ENCODE data around the gene PLXNA4. TPM values are rescaled to one million over a fixed set of nuclear protein-coding genes. Genes with fewer than 3 reads are reported as not detected.

PLXNA4 gene
- total RNA-seq, 1 experiment from 2014 or later = not detected

DNA sequence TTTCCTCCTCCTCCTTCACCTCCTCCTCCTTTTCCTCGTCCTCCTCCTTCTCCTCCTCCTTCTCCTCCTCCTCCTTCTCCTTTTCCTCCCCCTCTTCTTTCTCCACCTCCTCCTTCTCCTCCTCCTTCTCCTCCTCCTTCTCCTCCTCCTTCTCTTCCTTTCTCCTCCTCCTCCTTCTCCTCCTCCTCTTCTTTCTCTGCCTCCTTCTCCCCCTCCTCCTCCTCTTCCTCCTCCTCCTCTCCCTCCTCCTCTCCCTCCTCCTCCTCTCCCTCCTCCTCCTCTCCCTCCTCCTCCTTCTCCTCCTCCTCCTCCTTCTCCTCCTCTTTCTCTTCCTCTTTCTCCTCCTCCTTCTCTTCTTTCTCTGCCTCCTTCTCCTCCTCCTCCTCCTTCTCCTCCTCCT lies 13.6 kb downstream of the PLXNA4 start:
- no peak for DNase-seq (ENCODE audit: low spot score)

DNA sequence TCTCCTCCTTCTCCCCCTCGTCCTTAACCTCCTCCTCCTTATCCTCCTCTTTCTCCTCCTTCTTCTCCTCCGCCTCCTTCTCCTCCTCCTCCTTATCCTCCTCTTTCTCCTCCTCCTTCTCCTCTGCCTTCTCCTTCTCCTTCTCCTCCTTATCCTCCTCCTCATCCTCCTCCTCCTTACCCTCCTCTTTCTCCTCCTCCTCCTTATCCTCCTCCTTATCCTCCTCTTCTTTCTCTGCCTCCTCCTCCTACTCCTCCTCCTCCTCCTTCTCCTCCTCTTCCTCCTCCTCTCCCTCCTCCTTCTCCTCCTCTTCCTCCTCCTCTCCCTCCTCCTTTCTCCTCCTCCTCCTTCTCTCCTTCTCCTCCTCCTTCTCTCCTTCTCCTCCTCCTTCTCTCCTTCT lies 14.5 kb downstream of the PLXNA4 start:
- DNase-seq (ENCODE audit: low spot score) = no peak

DNA sequence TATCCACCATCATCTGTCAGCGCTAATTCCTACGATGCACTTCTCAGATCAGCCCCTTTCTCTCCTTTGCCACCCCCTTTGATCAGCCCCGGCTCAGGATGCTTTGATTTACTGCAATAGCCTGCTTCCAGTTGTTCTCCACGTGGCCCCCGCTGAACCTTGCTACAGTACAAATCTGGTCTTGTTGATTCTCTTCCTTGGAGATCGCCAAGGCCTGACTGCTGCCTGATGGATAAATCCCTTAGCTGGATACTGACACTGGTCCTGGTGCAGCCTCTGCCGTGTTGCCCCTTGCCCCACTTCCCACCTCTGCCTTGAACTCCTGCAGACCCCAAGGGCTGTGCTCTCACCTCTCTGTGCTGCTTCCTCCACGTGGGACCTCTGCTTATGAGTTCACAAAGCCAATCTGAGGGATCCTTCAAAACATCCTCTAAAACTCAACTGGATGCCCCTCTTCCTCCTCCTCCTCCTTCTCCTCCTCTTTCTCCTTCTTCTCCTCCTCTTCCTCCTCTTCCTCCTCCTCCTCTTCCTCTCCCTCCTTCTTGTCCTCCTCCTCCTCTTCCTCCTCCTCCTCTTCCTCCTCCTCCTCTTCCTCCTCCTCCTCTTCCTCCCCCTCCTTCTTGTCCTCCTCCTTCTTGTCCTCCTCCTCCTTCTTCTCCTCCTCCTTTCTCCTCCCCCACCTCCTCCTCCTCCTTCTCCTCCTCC lies 15.3 kb downstream of the PLXNA4 start:
- peak; percentile 24 for DNase-seq (ENCODE audit: low spot score)

DNA sequence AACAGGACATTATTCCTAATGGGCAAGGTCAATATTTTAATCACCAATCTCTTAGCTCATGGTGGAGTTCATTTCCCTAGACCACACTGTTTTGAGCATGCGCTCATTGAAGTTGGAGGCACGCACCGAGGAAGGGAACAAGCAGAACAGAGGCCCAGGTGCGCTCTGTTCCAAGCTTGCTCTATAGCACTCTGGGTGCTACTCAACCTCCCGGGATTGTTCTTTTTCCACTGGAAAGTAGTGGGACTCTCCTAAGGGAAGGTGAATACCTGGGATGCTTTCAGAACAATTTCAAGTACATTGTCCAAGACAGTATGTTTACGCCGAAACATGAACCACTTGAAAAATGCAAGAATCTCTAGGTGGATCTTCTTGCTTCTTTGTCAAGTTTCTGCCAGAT lies 16.2 kb downstream of the PLXNA4 start:
- DNase-seq (ENCODE audit: low spot score) = no peak

DNA sequence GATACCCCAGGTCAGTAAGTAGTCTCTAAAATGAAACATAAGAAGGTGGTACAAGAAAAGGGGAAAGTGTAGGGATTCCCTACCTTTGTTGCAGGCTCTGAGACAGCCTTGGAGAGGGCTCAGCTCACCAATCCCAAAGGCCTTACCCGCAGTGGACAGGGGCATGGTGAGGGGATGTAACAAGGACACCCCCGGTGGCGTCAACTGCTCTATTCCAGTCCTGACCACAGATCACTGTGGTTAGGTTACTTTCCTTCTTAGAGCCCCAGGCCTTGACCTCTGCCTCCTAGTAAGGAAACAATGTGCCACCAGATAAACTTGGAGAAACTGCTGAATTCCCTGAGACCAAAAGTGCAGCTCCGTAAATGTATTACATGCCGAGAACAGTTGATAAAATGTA lies 17.5 kb downstream of the PLXNA4 start:
- DNase-seq (ENCODE audit: low spot score) = no peak

DNA sequence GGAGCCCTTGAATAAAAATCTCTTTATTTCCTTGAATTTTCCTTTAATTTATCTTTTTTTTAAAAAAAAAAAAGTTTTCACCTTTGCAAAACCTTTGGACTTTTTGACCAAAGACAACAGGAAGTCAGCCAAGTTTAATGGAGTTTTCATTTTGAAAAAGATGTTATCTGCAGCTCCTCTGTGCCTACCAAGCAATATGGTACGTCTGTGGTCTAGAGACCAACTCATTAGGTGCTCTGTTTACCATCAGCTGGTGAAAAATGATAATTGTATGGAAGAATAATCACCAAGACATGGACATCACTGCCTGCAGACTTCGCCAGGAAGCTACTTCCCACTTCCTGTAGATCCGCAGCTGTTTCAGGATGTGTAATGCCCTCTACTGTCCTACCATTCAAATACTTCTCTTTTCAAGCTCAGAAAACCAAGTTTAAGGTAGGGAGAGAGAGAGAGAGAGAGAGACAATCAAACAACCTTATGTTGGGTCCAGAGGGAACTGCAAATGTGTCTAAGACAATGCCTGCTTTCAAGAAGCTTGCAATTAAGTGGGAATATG lies 18.7 kb downstream of the PLXNA4 start:
- DNase-seq (ENCODE audit: low spot score) = peak; percentile 15

DNA sequence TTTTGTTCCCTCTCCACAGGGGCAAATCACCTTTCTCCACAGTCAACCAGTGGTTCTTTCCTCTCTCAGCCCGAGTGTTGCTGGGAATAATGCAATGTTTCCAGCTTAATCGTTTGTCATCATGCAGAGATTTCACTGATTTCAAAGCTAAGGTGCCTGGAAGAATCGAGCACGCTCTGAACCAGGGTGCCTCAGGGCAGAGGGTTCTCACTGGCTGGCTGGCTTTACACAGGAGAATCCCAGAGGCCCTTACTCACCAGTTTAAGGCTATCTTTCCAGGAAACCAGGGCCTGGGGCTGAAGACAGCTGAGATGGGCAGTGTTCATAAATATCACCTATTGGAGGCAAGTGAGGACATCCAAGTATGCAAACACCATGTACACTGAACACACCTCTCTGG lies 21.8 kb downstream of the PLXNA4 start:
- DNase-seq (ENCODE audit: low spot score) = no peak

DNA sequence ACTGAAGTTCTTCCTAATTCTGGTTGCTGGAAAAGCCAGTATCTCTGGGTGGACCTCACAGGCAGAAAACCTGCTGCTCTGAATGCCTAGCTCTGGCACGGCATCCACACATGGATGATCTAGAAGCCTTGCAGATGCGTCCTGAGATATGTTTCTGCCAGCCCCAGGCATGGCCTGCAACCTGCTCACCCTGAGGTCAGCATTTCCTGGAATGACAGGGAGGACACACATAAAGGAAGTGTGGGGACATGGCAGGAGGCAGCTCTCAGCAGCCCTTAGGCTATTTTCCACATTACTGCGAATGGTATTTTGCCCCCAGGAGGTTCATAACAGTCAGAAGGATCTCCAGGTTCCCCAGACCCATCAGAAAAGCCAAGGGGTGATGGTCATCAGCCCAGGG lies 23.2 kb downstream of the PLXNA4 start:
- no peak for DNase-seq (ENCODE audit: low spot score)

DNA sequence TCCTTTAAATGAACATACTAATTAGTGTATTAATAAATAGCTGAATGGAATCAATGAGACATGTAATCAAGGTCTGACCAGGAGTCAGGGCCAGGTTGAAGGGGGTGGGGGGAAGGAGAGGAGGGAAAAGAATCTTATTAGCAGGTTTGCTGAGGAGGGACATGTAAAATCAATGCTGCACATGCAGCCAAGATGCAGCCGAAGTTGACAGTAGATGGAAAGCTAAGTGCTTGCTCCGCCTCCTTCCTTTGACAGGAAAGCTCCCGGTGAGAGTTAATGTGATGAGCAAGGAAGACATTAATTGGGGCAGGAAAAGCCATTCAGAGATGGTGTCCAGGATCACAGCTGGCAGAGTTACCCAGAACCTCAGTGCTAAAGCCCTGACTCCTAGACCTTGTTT lies 24.4 kb downstream of the PLXNA4 start:
- DNase-seq (ENCODE audit: low spot score) = no peak

DNA sequence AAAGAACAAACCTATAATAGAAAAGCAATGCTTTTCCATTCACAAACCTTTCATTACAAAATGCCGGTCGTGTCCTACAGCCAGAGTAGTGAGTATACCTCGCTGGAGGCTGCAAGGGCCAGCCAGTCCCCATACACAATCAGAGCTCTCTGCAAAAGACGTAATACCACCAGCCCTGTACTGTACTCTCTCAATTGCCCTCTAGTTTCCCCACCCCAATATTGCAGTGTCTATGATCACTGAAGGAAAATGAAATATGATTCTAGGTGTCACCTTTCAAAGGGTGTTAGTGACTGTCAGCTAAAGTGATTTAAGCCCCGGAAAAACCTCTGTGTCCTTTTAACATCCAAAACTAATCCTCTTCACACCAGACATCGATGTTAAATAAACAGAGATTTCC lies 24.8 kb downstream of the PLXNA4 start:
- DNase-seq (ENCODE audit: low spot score) = no peak

DNA sequence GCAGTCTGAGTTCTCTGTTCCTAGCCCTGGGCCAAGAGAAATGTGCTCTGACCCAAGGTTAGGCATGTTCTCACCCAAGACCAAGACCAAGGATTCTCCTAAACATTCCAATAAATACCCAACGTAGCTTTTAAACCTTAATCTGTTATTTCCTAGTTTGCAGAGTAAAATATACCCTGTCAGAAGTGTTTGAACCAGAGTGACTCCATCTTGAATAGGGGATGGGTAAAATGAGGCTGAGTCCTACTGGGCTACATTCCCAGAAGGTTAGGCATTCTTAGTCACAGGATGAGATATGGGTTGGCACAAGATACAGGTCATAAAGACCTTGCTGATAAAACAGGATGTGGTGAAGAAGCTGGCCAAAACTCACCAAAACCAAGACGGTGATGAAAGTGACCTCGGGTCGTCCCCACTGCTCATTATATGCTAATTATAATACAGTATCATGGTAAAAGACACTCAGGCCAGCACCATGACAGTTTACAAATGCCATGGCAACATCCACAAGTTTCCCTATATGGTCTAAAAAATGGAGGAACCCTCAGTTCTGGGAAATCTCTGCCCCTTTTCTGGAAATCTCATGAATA lies 27.7 kb downstream of the PLXNA4 start:
- no peak for DNase-seq (ENCODE audit: low spot score)

DNA sequence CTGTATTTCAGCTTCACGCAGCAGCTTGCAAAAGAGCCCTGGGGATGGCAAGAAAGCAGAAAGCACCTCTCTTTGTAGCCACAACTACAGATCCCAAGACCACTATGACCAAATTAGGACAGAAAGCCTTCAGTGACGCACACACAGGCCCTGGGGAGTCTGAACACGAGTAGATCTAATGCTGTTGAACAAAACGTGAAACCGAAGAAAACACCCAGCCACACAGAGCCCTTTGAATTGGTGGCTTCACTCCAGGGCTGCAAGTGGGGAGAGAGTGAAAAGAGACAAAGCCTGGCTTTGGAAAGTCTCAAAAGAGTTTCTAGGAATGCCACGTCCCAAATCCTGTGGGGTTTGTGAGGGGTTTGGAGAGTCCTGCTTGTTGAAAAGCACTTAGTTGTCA lies 28.4 kb downstream of the PLXNA4 start:
- no peak for DNase-seq (ENCODE audit: low spot score)

DNA sequence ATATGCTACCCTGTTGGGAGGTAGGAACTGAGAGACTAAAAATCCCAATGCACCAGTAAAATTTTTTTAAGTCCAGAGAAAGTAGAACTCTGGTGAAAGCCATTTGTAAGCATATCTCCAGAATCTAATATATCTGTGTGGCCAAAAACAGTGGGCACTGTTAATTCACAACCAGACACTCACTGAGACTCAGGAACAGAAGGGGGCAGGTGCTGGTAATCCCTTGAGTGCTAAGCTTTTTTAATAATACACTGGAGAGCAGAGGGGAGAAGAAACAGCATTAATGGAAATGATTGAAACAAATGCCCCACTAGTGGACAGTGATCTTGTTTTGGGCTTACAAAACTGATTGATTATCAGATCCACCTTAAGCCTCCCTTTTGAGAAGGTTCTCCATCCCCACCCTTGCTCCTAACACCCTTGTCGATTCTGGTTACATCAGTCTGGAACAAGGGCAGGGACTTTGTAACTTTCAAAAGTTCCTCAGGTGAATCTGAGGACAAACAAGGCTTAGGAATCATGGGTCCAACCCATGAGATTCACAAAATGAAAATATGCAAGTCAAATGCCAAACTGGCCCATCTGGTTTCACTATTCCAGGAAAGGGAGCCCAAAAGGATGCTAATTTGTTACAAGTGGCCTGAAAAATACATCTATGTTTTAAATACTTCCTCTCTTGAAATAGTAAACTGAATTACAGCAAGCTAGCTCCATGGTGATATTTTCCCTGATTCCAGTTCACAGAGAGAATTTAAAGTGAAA lies 29.7 kb downstream of the PLXNA4 start:
- DNase-seq (ENCODE audit: low spot score) = no peak

DNA sequence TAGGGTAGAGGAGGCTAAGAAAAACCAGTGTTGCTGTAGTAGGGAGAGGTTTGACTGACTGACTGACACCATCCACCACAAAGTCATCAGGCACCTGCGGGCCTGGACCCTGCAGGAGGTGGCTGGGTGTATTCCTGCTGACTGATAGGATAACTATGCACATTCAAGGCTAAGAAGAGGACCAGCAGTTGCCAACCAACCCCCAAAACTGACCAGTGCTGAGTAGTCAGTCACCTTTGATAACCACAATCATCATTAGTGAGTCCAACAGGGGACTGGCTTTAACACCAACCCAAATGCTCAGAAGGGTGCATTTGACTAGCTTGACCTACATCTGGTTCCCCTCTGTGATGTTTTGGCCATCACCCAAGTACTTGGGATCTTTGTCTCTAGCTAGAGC lies 30.5 kb downstream of the PLXNA4 start:
- no peak for DNase-seq (ENCODE audit: low spot score)

DNA sequence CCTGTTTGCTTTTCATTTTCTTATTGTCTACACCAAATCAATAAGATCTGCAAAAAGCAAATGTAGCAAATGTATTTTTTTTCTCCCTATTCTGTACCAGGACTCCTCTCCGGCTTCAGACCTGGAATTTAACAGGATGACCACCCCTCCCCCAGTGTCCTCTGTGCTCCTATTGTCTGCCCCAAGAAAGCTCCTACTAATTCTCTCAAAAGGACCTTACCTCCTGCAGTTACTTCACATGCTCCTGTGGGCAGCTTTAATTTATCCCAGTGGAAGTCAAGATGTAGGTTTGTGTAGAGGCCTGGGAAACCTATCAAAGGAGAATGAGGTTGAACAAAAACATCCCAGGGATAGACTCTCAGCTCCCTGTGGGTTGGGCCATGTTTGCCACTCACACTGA lies 31.3 kb downstream of the PLXNA4 start:
- DNase-seq (ENCODE audit: low spot score) = no peak

DNA sequence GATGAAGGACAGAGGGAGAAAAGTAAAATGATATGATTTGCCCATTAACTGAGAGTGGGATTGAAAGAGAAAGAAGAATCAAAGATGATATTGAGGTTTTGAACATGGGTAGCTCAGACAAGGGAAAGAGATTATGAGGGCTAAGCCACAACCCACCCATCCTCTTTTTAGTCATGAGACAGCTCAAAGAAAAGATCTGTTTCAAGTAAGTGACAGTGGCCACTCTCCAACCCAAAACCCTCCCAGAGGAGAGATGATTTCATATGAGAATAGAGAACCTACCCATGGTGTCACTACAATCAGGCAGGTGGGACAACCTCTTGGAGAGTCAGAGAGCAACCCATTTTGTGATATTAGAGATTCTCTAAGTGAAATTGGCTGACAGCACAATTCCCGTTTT lies 32.2 kb downstream of the PLXNA4 start:
- DNase-seq (ENCODE audit: low spot score) = no peak

DNA sequence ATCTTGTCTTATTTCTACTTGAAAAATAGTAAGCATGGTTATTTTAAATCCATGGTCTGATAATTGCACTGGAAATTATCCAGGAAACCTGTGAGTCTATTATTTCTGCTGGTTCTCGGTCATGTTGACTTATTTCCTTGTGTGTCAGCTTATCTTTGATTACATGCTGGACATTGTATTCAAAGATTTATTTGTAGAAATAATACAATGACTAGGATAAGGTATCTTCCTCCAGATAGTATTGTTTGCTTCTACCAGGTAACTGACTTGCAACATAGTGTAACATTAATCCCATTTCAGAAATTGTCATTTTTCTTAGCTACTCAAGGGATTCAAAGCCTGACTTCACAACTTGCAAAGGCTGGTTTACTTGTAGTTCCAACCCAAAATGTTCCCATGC lies 33.4 kb downstream of the PLXNA4 start:
- DNase-seq (ENCODE audit: low spot score) = no peak

DNA sequence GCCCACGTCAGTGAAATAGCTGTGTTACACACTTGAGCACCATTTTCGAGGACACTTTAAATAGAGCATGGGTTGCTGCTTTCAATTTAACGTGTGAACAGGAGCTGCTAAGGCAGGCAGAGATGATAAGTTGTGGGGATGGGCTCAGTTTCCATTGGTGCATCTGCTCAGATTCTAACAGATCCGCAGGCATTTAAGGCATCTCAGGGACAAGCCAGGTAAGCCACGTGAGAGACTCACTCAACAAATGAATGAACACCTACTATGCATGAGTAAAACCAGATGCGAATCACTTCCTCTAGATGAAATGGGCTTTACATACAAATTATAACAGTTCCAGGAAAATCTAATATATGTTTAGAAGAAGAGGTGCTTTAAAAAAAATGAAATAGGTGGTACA lies 34.6 kb downstream of the PLXNA4 start:
- no peak for DNase-seq (ENCODE audit: low spot score)

DNA sequence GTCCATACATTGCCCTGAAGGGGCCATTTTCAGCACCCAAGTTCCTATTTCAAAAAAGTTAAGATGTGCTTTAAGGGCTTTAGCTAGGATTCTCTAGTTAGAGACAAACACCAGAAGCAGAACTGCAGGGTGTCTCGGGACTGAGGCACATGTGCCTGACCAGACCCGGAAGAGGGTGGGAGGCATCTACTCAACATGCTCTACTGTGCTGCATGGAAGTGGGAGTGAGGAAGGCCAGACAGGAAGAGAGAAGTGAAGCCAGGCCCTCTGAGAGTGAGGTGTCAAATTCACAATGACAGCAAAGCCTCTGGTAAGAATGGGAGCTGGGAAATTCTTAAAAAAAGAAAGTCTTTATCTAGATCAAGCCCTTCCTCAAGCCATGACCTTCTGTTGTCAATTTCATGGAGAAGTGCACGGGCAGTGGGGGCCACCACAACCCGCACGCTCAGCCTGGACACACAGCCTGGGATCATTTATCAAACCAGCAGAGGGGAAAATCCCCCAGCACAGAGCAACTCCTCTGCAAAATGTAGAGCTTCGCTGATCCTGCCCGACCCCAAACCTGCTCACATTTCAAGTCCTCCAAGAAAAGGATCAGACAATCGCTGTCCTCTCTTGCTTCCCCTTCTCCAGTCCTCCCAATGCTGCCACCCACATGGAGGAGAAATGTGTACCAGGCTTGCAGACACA lies 38.7 kb downstream of the PLXNA4 start:
- DNase-seq (ENCODE audit: low spot score) = no peak

DNA sequence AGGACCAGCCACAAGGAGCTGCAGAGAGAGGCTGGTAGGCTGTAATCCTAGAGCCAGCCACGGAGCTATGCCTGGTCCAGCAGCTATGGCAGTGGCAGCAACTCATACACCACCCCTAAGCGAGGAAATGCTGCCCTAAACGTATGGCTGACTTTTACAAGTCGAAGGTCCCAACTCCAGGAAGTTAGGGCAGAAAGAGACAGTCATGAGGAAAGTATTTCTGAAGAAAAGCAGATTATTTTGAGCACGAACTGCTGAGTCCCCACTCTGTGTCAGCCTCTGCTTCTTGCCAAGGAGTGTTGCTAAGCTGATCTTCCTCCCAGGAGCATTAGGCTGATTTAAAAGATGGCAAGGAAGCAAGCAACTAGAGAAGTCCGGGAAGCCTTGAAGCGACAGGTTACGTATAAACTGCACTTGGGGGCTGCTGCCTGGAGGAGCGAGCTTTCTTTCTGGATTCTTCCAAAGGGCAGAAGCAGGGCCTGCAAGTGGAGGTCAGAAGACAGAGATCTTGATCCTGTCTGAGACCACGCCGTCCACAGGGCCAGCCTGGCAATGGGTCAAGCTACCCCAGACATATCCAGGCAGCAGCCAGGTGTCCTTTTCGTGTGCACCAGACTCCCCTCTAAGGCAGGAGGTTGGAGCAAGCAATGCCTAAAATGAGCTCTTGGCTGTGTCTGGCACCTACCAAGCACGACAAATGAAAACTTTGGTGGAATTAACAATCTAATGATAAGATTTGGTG lies 39.4 kb downstream of the PLXNA4 start:
- DNase-seq (ENCODE audit: low spot score) = no peak

DNA sequence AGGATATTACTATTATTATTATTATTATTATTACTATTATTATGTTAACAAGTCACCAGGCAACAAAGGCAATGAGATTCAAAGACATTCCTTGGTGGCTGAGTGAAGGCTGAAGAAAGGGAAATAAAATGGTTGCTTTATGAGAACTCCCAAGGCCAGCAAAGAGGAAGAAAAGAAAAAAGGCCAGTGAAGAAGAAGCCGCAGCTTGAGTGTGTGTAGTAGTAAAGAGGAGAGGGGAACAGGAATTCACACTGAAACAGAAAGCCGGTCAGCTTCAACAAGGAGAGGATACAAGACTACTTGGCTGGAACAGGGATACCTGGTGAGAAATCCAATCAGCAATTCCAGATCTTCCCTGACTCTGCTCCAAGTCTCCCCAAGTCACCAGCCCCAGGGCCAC lies 42.4 kb downstream of the PLXNA4 start:
- DNase-seq (ENCODE audit: low spot score) = no peak
